H1 (cell line): ENCODE data around the gene SPI1. TPM values are rescaled to one million over a fixed set of nuclear protein-coding genes. Genes with fewer than 3 reads are reported as not detected.

Experiments
- CEBPB ChIP-seq: IDR thresholded peaks from 2 replicates; pipeline ENCODE4 v1.6.1; 2012; ENCODE audit warnings: low read depth, low read length
- CTBP2 ChIP-seq: IDR thresholded peaks from 2 replicates; pipeline ENCODE4 v1.7.0; 2011; ENCODE audit warnings: borderline replicate concordance, mild to moderate bottlenecking, moderate library complexity, mixed read lengths, low read length; ENCODE audit not compliant: insufficient read depth, insufficient read length
- KDM4A ChIP-seq: IDR thresholded peaks from one replicate; pipeline ENCODE4 v1.7.1; 2012; ENCODE audit warnings: low read depth, mild to moderate bottlenecking, moderate library complexity, low read length, inconsistent platforms; ENCODE audit not compliant: severe bottlenecking
- SIN3A ChIP-seq, 2 experiments: IDR thresholded peaks in 1 of 2; conservative IDR thresholded peaks in 1 of 2; 2 replicates each; pipeline ENCODE4 v1.6.1; 2011 to 2012; ENCODE audit warnings: low read length in 2 of 2, improper control_type of control experiment in 1 of 2, low read depth in 1 of 2, mild to moderate bottlenecking in 1 of 2
- SP1 ChIP-seq: IDR thresholded peaks from 2 replicates; pipeline ENCODE4 v1.6.1; 2011; ENCODE audit warnings: low read depth, low read length
- SP4 ChIP-seq: IDR thresholded peaks from 2 replicates; pipeline ENCODE4 v1.6.1; 2012; ENCODE audit warnings: low read length, inconsistent platforms
- polyA plus RNA-seq, 7 experiments: library from polyadenylated mRNA; depleted of rRNA in 3 of 7; stranded (reverse) in 5 of 7; unstranded in 2 of 7; fragments of >200 nt in 5 of 7; fragments of 200-250 nt in 2 of 7; gene quantifications; 1 replicate in 5 of 7; 2 replicates in 1 of 7; 4 replicates in 1 of 7; pipeline versions ENCODE4 v1.2.1 to v1.2.3, GENCODE V29; 2011 to 2013; ENCODE audit warnings: missing spikeins in 2 of 7, mixed read lengths in 2 of 7
- total RNA-seq: library from RNA; stranded (reverse); fragmentation: NEBNext Ultra II Directional; extraction: Animal tissue kit (Norgen Biotek cat#: 25700); gene quantifications from 2 replicates; pipeline ENCODE4 v1.2.1, GENCODE V29; 2021

The SPI1 gene
- total and polyA plus RNA-seq, 2 of the 8 experiments (the other 6 are each of a cell fraction or from before 2014, with no cell fraction given): 0.12 TPM; not detected in 1

- no peak for TF ChIP-seq CEBPB
- TF ChIP-seq SP1: no peak
- no peak for TF ChIP-seq CTBP2
- TF ChIP-seq SP4: no peak
- no peak for TF ChIP-seq KDM4A
- no peak for TF ChIP-seq SIN3A (conservative IDR thresholded peaks at IDR 0.05 in 1 of 2, IDR thresholded peaks at IDR 0.05 in 1 of 2; ENCODE audit: low read depth in 1 of 2, low read length in 2 of 2)
Measured at GRCh38 chr11:47366020-47366490, 12.3 kb downstream of the SPI1 start (continued).
